T-helper 1 cell treated with Interleukin-12 subunit alpha and Interleukin-12 subunit beta and Interleukin-4 antibody, amounts not matched to agents 30 ng/mL and 1 ng/mL, for 36 hours (primary cell): Measurements from ENCODE around the gene ZNF227. TPM values are rescaled to one million over a fixed set of nuclear protein-coding genes. Genes with fewer than 3 reads are reported as not detected.
"Not testable (repeated sequence)": the region's sequence is repeated elsewhere in the genome, so short reads cannot be mapped to it uniquely, and the experiment has no call there.

ENCODE experiments used
- intact Hi-C: fragments of 100-400 bp; cut with micrococcal nuclease; formaldehyde crosslinking; loops from one replicate; pipeline ENCODE4 v1.15.1; 2024
- total RNA-seq: library from RNA; stranded (reverse); gene quantifications from 2 replicates; pipeline ENCODE4 v1.2.3, GENCODE V29; 2022

ZNF227 gene
- total RNA-seq, 1 donor from 2014 or later, result 30.3 TPM

GRCh38 chr19:44232867-44233266 lies 20.5 kb downstream of the ZNF227 start:
- intact Hi-C loops, result no loop called here

- intact Hi-C loops, result no loop called here
Observed at GRCh38 chr19:44236384-44236783, 24.1 kb downstream of the ZNF227 start.

- intact Hi-C loops, result not testable (repeated sequence)
Observed at GRCh38 chr19:44252332-44252731, 40.0 kb downstream of the ZNF227 start.

GRCh38 chr19:44253392-44253791 lies 41.1 kb downstream of the ZNF227 start:
- intact Hi-C loops, result not testable (repeated sequence)

DNA sequence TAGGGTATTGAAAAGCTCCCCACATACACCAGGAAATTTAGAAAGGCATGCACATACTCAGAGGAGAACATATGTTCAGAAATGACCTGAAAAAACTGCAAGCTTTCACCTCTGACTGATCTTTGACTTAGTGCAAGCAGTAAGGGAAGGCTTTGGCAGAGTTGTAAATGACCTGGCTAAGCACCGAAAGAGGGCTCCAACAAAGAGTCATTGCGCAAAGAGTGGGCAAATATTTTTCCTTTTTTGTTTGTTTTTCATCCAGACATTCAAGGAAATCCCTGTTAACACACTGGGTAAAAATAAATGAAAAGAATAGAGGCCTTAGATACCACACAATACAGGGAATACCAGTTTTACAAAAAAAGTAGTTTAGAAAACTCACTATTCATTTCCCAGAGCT lies 42.2 kb downstream of the ZNF227 start:
- intact Hi-C loops, result no loop called here

GRCh38 chr19:44255705-44256411 lies 43.5 kb downstream of the ZNF227 start:
- intact Hi-C loops, result no loop called here

GRCh38 chr19:44258136-44258535 lies 45.8 kb downstream of the ZNF227 start:
- intact Hi-C loops, result no loop called here

- intact Hi-C loops, result no loop called here
Observed at GRCh38 chr19:44258835-44259413, 46.6 kb downstream of the ZNF227 start.

GRCh38 chr19:44260343-44260681 lies 48.0 kb downstream of the ZNF227 start:
- intact Hi-C loops, result no loop called here

DNA sequence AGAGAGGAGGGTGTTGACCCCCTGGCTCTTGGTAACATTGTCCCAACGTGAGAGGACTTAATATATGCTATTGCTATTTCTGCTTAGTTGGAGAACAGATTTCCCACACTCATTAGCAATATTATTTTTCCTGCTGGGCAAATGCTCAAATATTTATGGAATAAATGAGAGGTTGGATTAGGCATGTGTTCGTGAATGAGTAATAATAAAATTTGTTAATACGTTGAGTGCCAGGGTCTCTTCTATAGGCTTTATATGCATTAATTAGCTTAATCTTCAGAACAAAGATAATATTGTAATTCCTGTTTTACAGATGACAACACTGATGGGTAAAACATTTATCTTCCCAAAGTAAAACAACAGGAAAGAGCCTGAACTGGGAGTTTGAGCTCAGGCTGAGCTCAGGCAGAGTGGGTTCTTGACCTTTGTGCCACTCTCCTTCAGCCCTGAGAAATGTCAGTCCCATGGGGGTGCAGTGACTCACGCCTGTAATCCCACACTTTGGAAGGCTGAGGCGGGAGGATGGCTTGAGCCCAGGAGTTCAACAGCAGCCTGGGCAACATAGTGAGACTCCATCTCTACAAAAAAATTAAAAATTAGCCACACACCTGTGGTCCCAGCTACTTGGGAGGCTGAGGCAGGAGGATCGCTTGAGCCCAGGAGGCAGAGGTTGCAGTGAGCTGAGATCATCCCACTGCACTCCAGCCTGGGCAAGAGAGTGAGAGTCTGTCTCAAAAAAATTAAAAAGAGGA lies 48.5 kb downstream of the ZNF227 start:
- intact Hi-C loops, result no loop called here

DNA sequence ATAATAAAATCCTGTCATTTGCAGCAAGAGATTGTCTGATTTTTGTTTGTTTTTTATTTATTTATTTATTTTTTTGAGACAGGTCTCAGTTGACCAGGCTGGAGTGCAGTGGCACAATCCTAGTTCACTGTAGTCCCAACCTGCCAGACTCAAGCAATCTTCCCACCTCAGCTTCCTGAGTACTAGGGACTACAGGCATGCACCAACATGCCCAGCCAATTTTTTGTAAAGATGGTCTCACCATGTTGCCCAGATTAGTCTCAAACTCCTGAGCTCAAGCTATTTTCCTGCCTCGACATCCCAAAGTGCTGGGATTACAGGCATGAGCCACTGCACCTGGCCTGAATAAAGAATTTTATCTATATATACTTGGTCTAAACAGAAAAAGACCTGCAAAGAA lies 65.0 kb downstream of the ZNF227 start:
- intact Hi-C loops, result no loop called here

- intact Hi-C loops, result no loop called here
Observed at GRCh38 chr19:44278181-44278690, 65.9 kb downstream of the ZNF227 start.

GRCh38 chr19:44280916-44281315 lies 68.6 kb downstream of the ZNF227 start:
- intact Hi-C loops, result no loop called here

GRCh38 chr19:44282846-44283245 lies 70.5 kb downstream of the ZNF227 start:
- intact Hi-C loops, result no loop called here

- intact Hi-C loops, result no loop called here
Observed at GRCh38 chr19:44284968-44285367, 72.6 kb downstream of the ZNF227 start.

Other genes with a start within 250 kb of the ZNF227 start
- gene ZNF155, start 228.3 kb upstream of the ZNF227 start, total RNA-seq, result 5.8 and 7.8 TPM in 2 replicates
- 5.6 and 6.2 TPM in 2 replicates for gene ZNF230, start 209.6 kb upstream of the ZNF227 start, total RNA-seq
- gene ZNF222, start 187.2 kb upstream of the ZNF227 start, total RNA-seq, result 2.2 and 3.7 TPM in 2 replicates
- not detected in 2 replicates for gene ZNF223, start 160.5 kb upstream of the ZNF227 start, total RNA-seq
- gene ZNF284, start 140.4 kb upstream of the ZNF227 start, total RNA-seq, result 2.0 and 2.2 TPM in 2 replicates
- 34.9 and 36.2 TPM in 2 replicates for gene ZNF224, start 118.2 kb upstream of the ZNF227 start, total RNA-seq
- gene ZNF225, start 99.1 kb upstream of the ZNF227 start, total RNA-seq, result 4.6 and 5.2 TPM in 2 replicates
- gene ZNF234, start 71.0 kb upstream of the ZNF227 start, total RNA-seq, result 11.7 and 13.2 TPM in 2 replicates
- gene ZNF226, start 47.4 kb upstream of the ZNF227 start, total RNA-seq, result 20.0 and 20.6 TPM in 2 replicates
- 0.37 and 0.59 TPM in 2 replicates for gene ZNF233, start 47.4 kb downstream of the ZNF227 start, total RNA-seq
- gene ZNF235, start 92.5 kb downstream of the ZNF227 start, total RNA-seq, result 5.8 and 6.5 TPM in 2 replicates
- not detected in 2 replicates for gene ZNF112, start 144.1 kb downstream of the ZNF227 start, total RNA-seq
- gene ZNF285, start 189.1 kb downstream of the ZNF227 start, total RNA-seq, result 0.05 TPM in 1 of 2 replicates, not detected in the other
- gene ZNF229, start 235.9 kb downstream of the ZNF227 start, total RNA-seq, result 0.05 and 0.44 TPM in 2 replicates